T-helper 1 cell treated with Interleukin-12 subunit alpha and Interleukin-12 subunit beta and Interleukin-4 antibody, amounts not matched to agents 30 ng/mL and 1 ng/mL, for 36 hours (primary cell): Measurements from ENCODE around the gene MRPL58. TPM values are rescaled to one million over a fixed set of nuclear protein-coding genes. Genes with fewer than 3 reads are reported as not detected.

Experiments used
- intact Hi-C: fragments of 100-400 bp; cut with micrococcal nuclease; formaldehyde crosslinking; loops from one replicate; pipeline ENCODE4 v1.15.1; 2024
- total RNA-seq: library from RNA; stranded (reverse); gene quantifications from 2 replicates; pipeline ENCODE4 v1.2.3, GENCODE V29; 2022

MRPL58 gene
- total RNA-seq, 1 donor from 2014 or later, result 43.1 TPM

DNA sequence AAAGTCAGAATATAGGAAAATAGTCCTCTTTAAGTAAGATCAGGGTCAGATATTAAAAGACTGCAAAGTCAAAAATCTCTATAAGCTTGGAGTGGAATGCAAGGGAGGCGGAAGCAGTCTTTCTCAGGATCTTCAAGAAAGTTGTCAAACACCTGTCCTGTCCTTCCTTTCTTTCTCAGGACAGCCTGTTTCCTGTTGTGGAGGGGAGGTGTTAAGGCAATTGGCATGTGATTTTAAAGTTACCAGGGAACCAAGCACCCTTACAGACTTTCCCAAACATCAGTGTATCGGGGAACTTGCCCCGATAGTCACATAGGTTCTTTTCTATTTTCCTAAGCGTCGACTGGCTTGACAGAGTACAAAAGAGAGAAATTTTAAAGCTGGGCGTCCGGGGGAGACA is 32.2 kb downstream of the MRPL58 start:
- intact Hi-C loops, result loop anchor here (5.0 kb wide), 5 partner anchors 32 to 363 kb away; partner anchors contain the start of genes ARMC7, GRB2, MRPL58 and SLC16A5

DNA sequence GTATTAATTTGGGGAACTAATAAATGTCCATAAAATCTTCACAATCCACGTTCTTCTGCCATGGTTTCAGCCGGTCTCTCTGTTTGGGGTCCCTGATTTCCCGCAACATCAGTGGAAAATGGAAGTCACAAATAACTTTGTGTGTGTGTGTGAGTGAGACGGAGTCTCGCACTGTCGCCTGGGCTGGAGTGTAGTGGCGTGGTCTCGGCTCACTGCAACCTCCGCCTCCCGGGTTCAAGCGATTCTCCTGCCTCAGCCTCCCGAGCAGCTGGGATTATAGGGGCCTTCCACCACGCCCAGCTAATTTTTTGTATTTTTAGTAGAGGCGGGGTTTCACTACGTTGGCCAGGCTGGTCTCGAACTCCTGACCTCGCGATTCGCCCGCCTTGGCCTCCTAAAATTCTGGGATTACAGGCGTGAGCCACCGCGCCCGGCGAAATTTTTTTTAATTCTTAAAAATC is 33.5 kb downstream of the MRPL58 start:
- intact Hi-C loops, result loop anchor here (1.0 to 5.0 kb wide), 11 partner anchors 12 to 479 kb away; partner anchors contain the start of genes ARMC7, CDR2L, GGA3 and GRB2

DNA sequence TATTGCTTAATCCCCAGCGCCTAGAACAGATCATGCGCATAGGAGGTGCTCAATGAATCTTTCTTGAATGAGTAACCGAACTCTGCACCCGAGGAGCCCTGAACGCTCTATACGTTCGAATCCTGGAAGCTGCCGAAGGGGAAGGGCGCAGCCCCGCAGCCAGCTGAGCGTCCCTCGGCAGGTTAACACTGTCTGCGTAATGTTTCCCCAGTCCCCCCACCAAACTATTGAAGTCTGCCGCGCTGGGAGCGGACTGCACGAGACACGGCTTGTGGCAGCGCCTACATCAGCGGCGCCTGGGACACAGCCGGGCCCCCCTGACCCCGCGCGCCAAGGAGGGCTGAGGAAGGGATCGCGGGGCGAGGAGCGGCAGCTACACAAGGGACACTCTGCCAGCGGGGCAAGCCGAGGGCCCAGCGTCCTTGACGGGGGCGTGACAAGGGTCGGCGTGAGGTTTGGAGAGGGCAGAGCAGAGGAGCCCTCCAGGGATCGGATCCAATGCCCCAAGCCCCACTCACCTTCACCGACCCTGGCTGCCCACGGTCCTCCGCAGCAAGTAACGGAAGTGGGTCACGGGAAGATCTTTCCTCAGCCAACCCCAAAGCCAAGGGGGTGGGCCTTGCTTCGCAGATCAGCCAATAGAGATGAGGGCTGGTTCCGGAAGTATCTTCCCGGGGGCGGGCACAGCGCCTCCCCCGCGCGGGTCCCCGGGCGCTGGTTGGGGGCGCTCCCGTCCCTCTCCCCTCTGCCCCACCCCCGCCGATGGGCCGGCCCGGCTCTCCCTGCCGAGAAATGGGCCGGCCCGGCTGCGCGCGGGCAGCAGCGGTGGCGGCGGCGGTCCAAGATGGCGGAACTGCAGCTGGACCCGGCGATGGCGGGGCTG is 34.2 kb downstream of the MRPL58 start, which contains the start of the genes ATP5PD and KCTD2:
Gene ATP5PD, minus strand, starts transcription at position 563 of the 883 bp plus-strand sequence. CDS start 4,319 bp downstream, outside the sequence.
Gene KCTD2, plus strand, starts transcription at position 819 of the 883 bp plus-strand sequence. Its CDS starts 26 bp downstream, at position 845.
- intact Hi-C loops, result loop anchor here (1.0 to 5.0 kb wide), 13 partner anchors 12 to 478 kb away; partner anchors contain the start of genes ARMC7, CDR2L, GGA3 and GRB2

DNA sequence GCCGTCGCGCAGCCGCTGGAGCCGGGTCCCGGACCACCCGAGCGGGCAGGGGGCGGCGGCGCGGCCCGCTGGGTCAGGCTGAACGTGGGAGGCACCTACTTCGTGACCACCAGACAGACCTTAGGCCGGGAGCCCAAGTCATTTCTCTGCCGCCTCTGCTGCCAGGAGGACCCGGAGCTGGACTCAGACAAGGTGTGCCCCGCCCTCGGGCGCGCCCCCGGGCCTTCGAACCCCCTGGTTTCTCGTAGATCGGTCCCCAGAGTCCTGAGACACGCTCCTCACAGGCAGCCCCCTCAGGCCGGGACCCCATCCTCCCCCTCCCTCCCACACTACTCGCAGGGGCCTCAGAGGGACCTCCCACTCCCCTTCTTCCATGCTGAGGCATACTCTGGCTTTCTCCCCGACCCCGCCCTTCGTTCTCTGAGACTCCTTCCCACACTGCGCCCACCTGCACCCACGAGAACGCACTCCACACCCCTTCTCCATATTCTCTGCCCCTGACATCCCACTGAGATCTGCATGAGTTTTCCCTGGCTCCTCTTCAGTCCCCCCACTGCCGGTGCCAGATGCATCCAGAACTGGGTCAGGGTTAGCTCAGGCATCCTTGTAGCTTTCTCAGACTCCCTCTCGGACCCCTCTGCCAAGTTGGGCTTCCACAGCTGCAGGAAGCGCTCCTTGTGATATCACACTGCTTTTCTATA is 35.1 kb downstream of the MRPL58 start:
- intact Hi-C loops, result loop anchor here (1.0 to 5.0 kb wide), 11 partner anchors 35 to 477 kb away; partner anchors contain the start of genes ARMC7, CDR2L, GGA3 and GRB2

DNA sequence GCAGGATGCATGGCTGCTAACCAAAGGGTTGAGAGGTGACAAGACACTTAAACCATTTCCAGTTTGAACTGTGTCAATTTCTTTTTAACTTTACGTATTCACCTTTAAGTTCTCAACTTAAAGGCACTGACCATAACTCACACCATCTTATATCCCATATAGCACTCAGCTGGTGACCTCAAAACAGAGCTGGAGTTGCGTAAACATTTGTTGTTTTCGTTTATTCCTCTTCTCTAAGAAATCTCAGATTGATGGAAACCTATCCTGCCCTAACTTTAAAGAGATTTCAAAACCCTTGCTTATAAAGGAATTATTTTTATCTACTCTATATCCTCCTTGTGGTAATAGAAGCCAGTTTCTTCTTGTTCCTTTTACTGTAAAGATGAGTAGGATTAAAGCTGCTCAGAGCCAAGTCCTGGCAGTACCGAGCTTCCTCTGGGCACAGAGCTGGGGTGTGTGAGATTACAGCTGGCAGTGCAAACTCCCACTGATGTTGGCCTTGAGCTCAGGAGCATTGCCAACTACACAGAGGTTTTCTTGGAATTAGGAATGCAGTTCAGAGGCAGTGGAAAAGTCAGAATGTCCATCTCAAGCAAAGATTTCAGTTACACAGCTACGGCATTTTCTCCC is 35.9 kb downstream of the MRPL58 start:
- intact Hi-C loops, result loop anchor here (5.0 kb wide), 5 partner anchors 36 to 359 kb away; partner anchors contain the start of genes ARMC7, GRB2, MRPL58 and SLC16A5

DNA sequence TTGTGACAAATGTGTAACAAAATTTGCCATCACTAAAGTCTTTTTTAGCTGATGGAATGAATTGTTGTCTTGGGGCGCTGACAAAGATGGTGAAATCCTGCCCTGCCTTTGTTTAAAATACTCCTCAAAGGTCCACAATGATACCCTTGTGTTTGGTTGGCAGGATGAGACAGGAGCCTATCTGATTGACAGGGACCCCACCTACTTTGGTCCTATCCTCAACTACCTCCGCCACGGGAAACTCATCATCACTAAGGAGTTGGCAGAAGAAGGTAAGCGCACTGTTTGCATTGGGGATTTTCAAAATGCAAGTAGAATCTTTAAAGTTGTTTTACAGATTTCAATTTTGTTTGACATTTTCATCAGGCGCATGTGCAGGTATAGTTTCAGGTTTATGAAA is 36.6 kb downstream of the MRPL58 start:
- intact Hi-C loops, result loop anchor here (5.0 kb wide), 5 partner anchors 37 to 358 kb away; partner anchors contain the start of genes ARMC7, GRB2, MRPL58 and SLC16A5

DNA sequence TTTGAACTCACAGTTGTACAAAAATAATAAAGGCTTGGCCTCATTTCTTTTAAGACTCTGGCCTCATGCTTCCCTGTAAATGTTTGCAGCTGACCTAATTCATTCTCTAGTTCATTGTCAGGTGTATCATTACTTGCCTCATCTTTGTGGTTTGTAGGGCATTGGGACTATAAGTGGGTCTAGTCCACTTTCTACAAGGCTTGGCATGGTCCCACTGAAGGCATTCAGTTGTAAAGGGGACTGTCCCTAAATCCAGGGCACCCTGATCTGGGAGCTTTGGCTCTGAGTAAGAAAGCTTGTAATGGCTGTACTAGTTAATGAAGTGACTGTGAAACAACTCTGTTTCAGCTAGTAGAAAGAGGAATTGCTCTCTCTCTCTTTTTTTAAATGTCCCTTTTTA is 37.2 kb downstream of the MRPL58 start:
- intact Hi-C loops, result loop anchor here (5.0 kb wide), 5 partner anchors 37 to 358 kb away; partner anchors contain the start of genes ARMC7, GRB2, MRPL58 and SLC16A5

- intact Hi-C loops, result no loop called here
These were observed 39.5 kb downstream of the MRPL58 start for GRCh38 chr17:75051941-75052340.

DNA sequence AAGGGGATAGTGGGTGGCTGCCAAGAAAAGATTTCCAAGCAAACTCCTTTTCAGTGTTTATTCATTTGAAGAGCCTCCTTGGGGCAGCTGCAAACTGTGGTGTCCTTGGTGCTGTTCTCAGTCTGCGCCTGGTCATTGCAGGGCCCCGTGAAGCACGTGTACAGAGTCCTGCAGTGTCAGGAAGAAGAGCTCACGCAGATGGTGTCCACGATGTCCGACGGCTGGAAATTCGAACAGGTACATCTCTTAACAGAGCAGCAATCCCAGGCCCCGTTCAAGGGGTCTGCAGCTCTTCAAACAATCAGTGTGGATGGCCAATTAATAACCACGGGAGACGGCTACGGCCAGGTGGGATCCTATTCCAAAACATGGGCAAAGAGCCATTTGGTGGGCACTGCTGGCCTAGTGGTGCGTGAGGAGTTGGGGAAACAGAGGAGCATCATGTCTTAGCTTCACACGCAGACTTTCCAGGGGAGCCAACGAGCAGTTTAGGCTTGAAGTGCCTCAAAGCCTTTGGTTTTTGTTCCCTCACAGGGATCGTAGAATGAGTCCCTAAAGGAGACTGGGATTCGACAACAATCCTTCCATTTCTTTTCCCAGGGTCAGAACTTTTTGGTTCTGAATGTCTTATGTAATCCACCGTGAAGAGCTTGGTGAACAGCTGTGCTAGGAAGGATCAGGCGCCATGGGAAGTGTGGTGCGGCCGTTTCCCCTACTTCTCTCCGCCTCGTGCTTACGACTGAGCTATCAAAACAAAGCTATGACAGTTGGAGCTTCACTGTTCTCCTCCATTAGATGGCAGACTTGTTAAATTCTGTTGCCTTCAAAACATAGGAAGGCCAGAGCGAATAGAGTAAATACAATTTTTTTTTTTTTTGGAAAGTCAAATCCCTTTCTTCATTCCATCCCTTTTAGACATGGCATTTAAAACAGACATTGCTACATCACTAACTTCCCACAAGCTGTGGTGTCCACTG is 47.2 kb downstream of the MRPL58 start:
- intact Hi-C loops, result loop anchor here (1.0 to 2.0 kb wide), 3 partner anchors 71 to 146 kb away; partner anchors contain the start of genes NT5C and NUP85

DNA sequence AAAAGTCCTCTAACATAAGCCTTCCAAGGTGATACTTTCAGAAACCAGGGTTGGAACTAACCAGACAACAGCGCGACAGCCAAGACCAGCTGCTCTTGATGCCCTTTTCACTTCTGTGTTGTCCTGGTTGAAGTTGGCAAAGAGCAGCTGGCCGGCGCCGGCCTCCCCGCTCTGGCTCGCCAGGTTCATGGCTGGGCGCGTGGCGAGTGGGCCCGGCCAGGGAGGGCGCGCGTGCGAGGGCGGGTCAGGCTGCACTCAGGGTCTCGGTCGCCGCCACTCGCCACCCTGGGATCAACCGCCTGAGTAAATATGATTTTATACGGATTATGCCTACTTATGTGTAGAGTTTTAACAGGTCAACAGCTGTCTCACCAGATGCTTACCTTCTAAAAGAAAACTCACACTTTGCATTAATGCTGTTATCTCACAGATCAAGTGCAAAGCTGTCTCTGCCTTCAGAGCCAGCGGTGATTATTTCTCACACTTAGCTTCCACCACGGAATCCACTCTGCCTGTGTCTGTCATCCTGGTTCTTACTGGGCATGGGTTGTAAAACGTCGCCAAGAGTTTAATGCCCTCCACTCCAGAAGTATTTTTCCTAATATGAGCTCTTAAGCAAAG is 48.1 kb downstream of the MRPL58 start:
- intact Hi-C loops, result loop anchor here (1.0 to 2.0 kb wide), 3 partner anchors 70 to 145 kb away; partner anchors contain the start of genes NT5C and NUP85

- intact Hi-C loops, result loop anchor here (2.0 kb wide), 2 partner anchors 70 to 140 kb away; partner anchors contain the start of gene NT5C
These were observed 48.6 kb downstream of the MRPL58 start for GRCh38 chr17:75061055-75061438.

DNA sequence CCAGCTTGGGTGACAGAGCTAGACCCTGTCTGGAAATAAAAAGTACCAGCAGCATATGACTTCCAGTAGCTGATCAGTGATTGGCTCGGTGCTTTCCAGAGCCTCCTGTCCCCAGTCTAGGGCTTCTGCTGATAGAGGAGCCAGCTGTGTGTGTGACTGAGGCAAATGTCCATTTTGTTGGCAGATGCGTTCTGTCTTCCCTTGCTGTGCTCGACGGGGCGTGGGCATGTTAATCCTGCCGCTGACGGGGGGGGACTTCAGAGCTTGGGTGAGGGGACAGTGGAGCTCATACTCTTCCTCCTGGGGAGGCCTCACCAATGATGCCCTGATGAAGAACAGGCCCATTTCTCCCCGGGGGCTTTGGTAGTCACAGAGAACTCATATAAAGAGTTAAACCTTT is 49.1 kb downstream of the MRPL58 start:
- intact Hi-C loops, result loop anchor here (2.0 kb wide), 2 partner anchors 69 to 139 kb away; partner anchors contain the start of gene NT5C

GRCh38 chr17:75063201-75063600 is 50.7 kb downstream of the MRPL58 start:
- intact Hi-C loops, result no loop called here

DNA sequence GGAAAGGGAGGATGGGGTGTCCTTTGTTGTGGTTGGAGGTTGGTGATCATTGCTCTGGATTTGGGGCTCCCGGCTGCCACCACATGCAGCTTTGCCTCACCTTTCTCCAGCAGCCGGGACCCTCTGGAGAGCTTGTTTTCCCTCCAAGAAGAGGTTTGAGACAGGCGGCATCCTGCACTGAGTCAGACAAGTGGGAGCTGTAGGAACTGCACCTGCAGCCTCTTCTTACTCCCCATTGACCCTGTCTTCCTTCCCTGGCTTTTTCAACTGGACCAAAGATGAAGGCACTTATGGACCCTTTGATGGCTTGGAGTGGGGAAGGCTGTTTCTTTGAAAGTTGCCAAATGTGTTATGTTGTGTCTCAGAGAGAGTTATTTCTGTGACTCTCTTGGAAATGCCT is 51.2 kb downstream of the MRPL58 start:
- intact Hi-C loops, result no loop called here

- intact Hi-C loops, result no loop called here
These were observed 51.6 kb downstream of the MRPL58 start for GRCh38 chr17:75064040-75064439.

DNA sequence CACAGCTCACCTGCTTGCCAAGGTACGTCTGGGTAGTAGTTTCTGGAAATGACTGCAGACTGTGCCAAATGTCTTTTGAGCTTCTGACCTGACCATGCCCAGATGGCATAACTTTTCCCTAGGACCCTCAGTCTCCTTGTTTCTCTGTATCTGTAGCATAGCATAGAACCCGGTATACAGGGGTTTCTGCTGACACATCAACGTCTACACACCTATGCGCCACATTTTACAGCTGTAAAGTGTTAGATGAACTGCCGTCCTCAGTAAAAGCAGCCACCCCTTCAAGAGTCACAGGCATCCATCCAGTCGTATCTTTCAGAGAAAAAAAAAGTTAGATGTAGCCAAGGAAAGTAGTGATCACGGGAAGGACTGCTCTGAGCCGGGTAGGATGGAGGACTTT is 52.0 kb downstream of the MRPL58 start:
- intact Hi-C loops, result no loop called here

- intact Hi-C loops, result loop anchor here (5.0 kb wide), 1 partner anchor 42 kb away; the partner anchor contains the start of gene ARMC7
These were observed 52.5 kb downstream of the MRPL58 start for GRCh38 chr17:75064867-75065561.

DNA sequence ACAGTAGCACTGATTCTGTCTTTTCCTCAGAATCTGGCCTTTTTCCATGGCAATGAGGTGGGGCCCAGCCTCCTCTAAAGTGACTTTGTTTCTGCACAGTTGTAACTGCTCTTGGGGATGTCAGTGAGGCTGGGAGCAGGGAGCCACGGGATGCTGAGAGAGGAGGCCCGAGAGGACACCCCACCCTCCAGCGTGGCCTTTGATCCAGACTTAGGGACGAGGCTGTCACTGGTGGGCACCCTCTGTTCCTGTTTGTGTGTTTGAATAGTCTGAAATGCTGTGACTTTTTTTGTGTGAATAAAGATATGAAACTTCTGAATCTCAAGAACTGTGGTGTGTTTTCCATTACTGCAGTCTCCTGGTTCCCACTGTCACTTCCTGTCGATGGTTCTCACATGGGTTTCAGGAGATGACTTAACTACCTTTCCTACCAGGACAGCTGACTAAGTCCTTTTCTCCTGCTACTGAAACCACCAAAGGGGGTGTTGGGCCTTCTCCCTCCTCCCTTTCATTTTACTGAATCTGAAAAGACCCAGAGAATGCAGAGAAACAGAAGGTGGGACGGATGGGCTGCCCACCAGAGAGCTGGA is 53.2 kb downstream of the MRPL58 start:
- intact Hi-C loops, result loop anchor here (5.0 kb wide), 1 partner anchor 42 kb away; the partner anchor contains the start of gene ARMC7
